H9 (cell line): ENCODE results near the gene CTNNBL1. TPM values are rescaled to one million over a fixed set of nuclear protein-coding genes. Genes with fewer than 3 reads are reported as not detected.

Source experiments
- DNase-seq: peaks from one replicate; pipeline ENCODE4 v3.0.0-alpha.2; 2017
- H2AFZ ChIP-seq: one replicate; pipeline ENCODE4 v1.6.1; 2013; ENCODE audit warnings: mild to moderate bottlenecking, low read length, control low read depth, moderate library complexity
- H2AK5ac ChIP-seq: 2 replicates; pipeline ENCODE4 v1.6.1; 2013; ENCODE audit warnings: low read length, control low read depth, mixed read lengths; ENCODE audit not compliant: insufficient read length
- H2BK120ac ChIP-seq: one replicate; pipeline ENCODE4 v1.6.1; 2013; ENCODE audit warnings: low read depth, mild to moderate bottlenecking, low read length, control low read depth, inconsistent platforms; ENCODE audit not compliant: poor library complexity, severe bottlenecking
- H2BK12ac ChIP-seq: 2 replicates; pipeline ENCODE4 v1.6.1; 2013; ENCODE audit warnings: low read length, control low read depth, mixed read lengths, low read depth; ENCODE audit not compliant: insufficient read length
- H2BK15ac ChIP-seq: 2 replicates; pipeline ENCODE4 v1.6.1; 2013; ENCODE audit warnings: low read depth, low read length, control low read depth
- H2BK20ac ChIP-seq: one replicate; pipeline ENCODE4 v1.6.1; 2013; ENCODE audit warnings: low read depth, mild to moderate bottlenecking, low read length, control low read depth, inconsistent platforms; ENCODE audit not compliant: poor library complexity, severe bottlenecking
- H2BK5ac ChIP-seq: 2 replicates; pipeline ENCODE4 v1.6.1; 2013; ENCODE audit warnings: low read length, control low read depth, mixed read lengths; ENCODE audit not compliant: insufficient read length
- H3K14ac ChIP-seq: 2 replicates; pipeline ENCODE4 v1.6.1; 2013; ENCODE audit warnings: low read length, control low read depth; ENCODE audit not compliant: insufficient read depth
- H3K18ac ChIP-seq: 2 replicates; pipeline ENCODE4 v1.6.1; 2013; ENCODE audit warnings: low read depth, mild to moderate bottlenecking, mixed read lengths, low read length, control low read depth; ENCODE audit not compliant: insufficient read length
- H3K23ac ChIP-seq: 2 replicates; pipeline ENCODE4 v1.6.1; 2013; ENCODE audit warnings: low read length, control low read depth, mixed read lengths, low read depth; ENCODE audit not compliant: insufficient read length
- H3K23me2 ChIP-seq: 2 replicates; pipeline ENCODE4 v1.6.1; 2013; ENCODE audit warnings: low read depth, mild to moderate bottlenecking, mixed read lengths, low read length, control low read depth; ENCODE audit not compliant: insufficient read length, poor library complexity, severe bottlenecking
- H3K27ac ChIP-seq: 2 replicates; pipeline ENCODE4 v1.5.1; 2013; ENCODE audit warnings: low read length, control low read depth, mixed read lengths, low read depth; ENCODE audit not compliant: insufficient read length
- H3K27me3 ChIP-seq: 2 replicates; pipeline ENCODE4 v1.6.1; 2013; ENCODE audit warnings: low read length, control low read depth, inconsistent platforms; ENCODE audit not compliant: insufficient read depth
- H3K4ac ChIP-seq: 2 replicates; pipeline ENCODE4 v1.6.1; 2013; ENCODE audit warnings: low read depth, mild to moderate bottlenecking, control low read depth, inconsistent platforms, low read length, moderate library complexity
- H3K4me1 ChIP-seq: 2 replicates; pipeline ENCODE4 v1.6.1; 2013; ENCODE audit warnings: low read length, control low read depth, inconsistent platforms; ENCODE audit not compliant: insufficient read depth
- H3K4me2 ChIP-seq: 2 replicates; pipeline ENCODE4 v1.6.1; 2013; ENCODE audit warnings: low read length, control low read depth, mixed read lengths; ENCODE audit not compliant: insufficient read length, insufficient read depth
- H3K56ac ChIP-seq: 2 replicates; pipeline ENCODE4 v1.6.1; 2013; ENCODE audit warnings: low read depth, mild to moderate bottlenecking, mixed read lengths, low read length, control low read depth; ENCODE audit not compliant: insufficient read length
- H3K79me1 ChIP-seq: 2 replicates; pipeline ENCODE4 v1.6.1; 2013; ENCODE audit warnings: low read depth, mild to moderate bottlenecking, moderate library complexity, low read length, control low read depth, inconsistent platforms; ENCODE audit not compliant: insufficient read depth, poor library complexity, severe bottlenecking
- H3K79me2 ChIP-seq: 2 replicates; pipeline ENCODE4 v1.6.1; 2013; ENCODE audit warnings: low read length, control low read depth, inconsistent platforms; ENCODE audit not compliant: insufficient read depth
- H3K9ac ChIP-seq: 2 replicates; pipeline ENCODE4 v1.6.1; 2013; ENCODE audit warnings: low read length, control low read depth, mixed read lengths; ENCODE audit not compliant: insufficient read length; ENCODE audit errors: extremely low read depth
- H3K9me3 ChIP-seq: one replicate; pipeline ENCODE4 v1.6.1; 2013; ENCODE audit warnings: low read depth, low read length, inconsistent platforms; ENCODE audit not compliant: control insufficient read depth
- H3T11ph ChIP-seq: one replicate; pipeline ENCODE4 v1.6.1; 2013; ENCODE audit warnings: mild to moderate bottlenecking, low read length, control low read depth, inconsistent platforms
- H4K20me1 ChIP-seq: one replicate; pipeline ENCODE4 v1.6.1; 2013; ENCODE audit not compliant: control insufficient read depth, insufficient read length, insufficient read depth
- H4K5ac ChIP-seq: 2 replicates; pipeline ENCODE4 v1.6.1; 2013; ENCODE audit warnings: low read depth, mild to moderate bottlenecking, mixed read lengths, low read length, control low read depth; ENCODE audit not compliant: insufficient read length
- H4K8ac ChIP-seq: replicated peaks from 2 replicates; pipeline ENCODE4 v1.6.1; 2013; ENCODE audit warnings: low read length, control low read depth, mixed read lengths, low read depth; ENCODE audit not compliant: insufficient read length
- H4K91ac ChIP-seq: 2 replicates; pipeline ENCODE4 v1.6.1; 2013; ENCODE audit warnings: low read depth, mild to moderate bottlenecking, moderate library complexity, mixed read lengths, low read length, control low read depth; ENCODE audit not compliant: insufficient read length
- H3K27ac Mint-ChIP-seq, 3 experiments: 2 replicates in 2 of 3; 3 replicates in 1 of 3; pipeline ENCODE4 v1.8.0; 2020 to 2021; ENCODE audit warnings: mixed read lengths in 3 of 3, mild to moderate bottlenecking in 1 of 3, moderate library complexity in 1 of 3
- H3K27me3 Mint-ChIP-seq: 2 replicates; pipeline ENCODE4 v1.8.0; 2021; ENCODE audit warnings: low read depth, mild to moderate bottlenecking, moderate library complexity, mixed read lengths
- H3K36me3 Mint-ChIP-seq, 3 experiments: 2 replicates in 2 of 3; 3 replicates in 1 of 3; pipeline ENCODE4 v1.8.0; 2020 to 2021; ENCODE audit warnings: low read depth in 3 of 3, mixed read lengths in 3 of 3; ENCODE audit not compliant: insufficient read depth in 1 of 3
- H3K4me1 Mint-ChIP-seq, 2 experiments: 2 replicates each; pipeline ENCODE4 v1.8.0; 2020; ENCODE audit warnings: mixed read lengths in 2 of 2
- H3K4me3 Mint-ChIP-seq, 2 experiments: 2 replicates in 1 of 2; 3 replicates in 1 of 2; pipeline ENCODE4 v1.8.0; 2020 to 2021; ENCODE audit warnings: mild to moderate bottlenecking in 2 of 2, mixed read lengths in 2 of 2, moderate library complexity in 1 of 2
- H3K9me3 Mint-ChIP-seq, 2 experiments: 2 replicates in 1 of 2; 3 replicates in 1 of 2; pipeline ENCODE4 v1.8.0; 2020; ENCODE audit warnings: mild to moderate bottlenecking in 2 of 2, mixed read lengths in 2 of 2, moderate library complexity in 1 of 2
- WGBS: extraction: QIAGEN DNeasy Blood & Tissue Kit; methylation state at CpG from one replicate; pipeline ENCODE4 v1.1.7; 2013; ENCODE audit warnings: missing lambda C conversion rate, low lambda C conversion rate, mixed read lengths; ENCODE audit not compliant: insufficient read length; ENCODE audit errors: extremely low coverage; 5-methylcytosine and 5-hydroxymethylcytosine counted together
- total RNA-seq: library from RNA; stranded (reverse); gene quantifications from 2 replicates; pipeline ENCODE4 v1.2.1, GENCODE V29; 2021
- TF ChIP-seq, protein P1 (sequence below): fragments of 200-600 bp; sonication (generic); conservative IDR thresholded peaks from 3 replicates; pipeline ENCODE4 v1.8.0; 2021; ENCODE audit warnings: antibody characterized with exemption, mild to moderate bottlenecking

CTNNBL1 gene
- total RNA-seq, 1 experiment from 2014 or later: 67.2 TPM

DNA sequence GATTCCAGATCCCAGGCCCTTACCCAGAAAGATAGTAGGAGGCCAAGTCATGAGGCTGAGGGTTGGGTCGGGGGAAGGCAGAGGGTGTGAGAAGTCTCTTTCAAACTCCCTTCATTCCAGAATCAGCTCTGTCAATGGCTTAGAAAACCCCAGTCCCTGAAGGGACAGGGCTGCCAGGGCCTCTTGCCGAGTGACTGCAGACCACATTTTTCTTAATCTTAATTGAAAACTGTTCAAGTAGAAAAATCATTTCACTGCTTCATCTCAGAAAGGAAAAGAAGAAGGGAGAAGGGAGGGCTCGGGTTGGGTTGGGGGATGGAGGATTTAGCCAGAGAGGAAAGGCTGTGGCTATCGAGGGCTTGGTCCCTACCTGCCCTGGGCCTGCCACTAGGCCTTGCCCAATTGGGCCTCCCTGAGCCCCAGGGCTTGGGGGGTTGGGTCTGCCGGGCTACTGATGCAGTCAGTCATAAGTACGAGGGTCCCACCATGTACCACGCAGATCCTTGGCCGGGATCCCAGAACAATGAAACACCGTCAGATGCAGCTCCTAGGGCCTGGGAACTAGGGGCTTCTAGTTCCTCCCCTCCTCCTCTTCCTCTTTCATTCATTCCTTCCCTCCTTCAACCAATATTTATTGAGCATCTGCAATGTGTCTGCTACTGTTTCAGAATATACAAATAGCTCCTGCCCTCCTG, 44.0 kb upstream of the CTNNBL1 start:
- H3K27ac ChIP-seq: no peak overlapping the region
- H3K23me2 ChIP-seq: no peaks in the 10 kb centered on the region
- DNase-seq: no peak
- no peak overlapping the region for H4K5ac ChIP-seq
- no peaks in the 10 kb centered on the region for H3K9me3 ChIP-seq
- peaks cover under 1 to 2% of the 10 kb centered on the region in 2 experiments; a peak in 3 of 5 replicates for H3K9me3 Mint-ChIP-seq
- no peak overlapping the region for H3K14ac ChIP-seq
- H4K91ac ChIP-seq: no peak overlapping the region
- H3K4me1 ChIP-seq: no peaks in the 10 kb centered on the region
- H2BK120ac ChIP-seq: no peak overlapping the region
- H3K23ac ChIP-seq: no peak overlapping the region
- H3K18ac ChIP-seq: no peak overlapping the region
- H2BK5ac ChIP-seq: no peak overlapping the region
- H3T11ph ChIP-seq: no peak overlapping the region
- peaks cover 10 to 19% of the 10 kb centered on the region in 2 experiments for H3K4me1 Mint-ChIP-seq
- peaks cover 3% of the 10 kb centered on the region for H3K27me3 Mint-ChIP-seq
- no CpG with 5 or more reads among the region's 9 CpGs for WGBS
- H2BK20ac ChIP-seq: no peak overlapping the region
- H4K20me1 ChIP-seq: no peaks in the 10 kb centered on the region
- no peaks in the 10 kb centered on the region for H3K79me2 ChIP-seq
- H3K9ac ChIP-seq: no peak overlapping the region
- H3K27me3 ChIP-seq: no peaks in the 10 kb centered on the region
- H3K4me3 Mint-ChIP-seq: no peak overlapping the region
- TF ChIP-seq, protein P1, sequence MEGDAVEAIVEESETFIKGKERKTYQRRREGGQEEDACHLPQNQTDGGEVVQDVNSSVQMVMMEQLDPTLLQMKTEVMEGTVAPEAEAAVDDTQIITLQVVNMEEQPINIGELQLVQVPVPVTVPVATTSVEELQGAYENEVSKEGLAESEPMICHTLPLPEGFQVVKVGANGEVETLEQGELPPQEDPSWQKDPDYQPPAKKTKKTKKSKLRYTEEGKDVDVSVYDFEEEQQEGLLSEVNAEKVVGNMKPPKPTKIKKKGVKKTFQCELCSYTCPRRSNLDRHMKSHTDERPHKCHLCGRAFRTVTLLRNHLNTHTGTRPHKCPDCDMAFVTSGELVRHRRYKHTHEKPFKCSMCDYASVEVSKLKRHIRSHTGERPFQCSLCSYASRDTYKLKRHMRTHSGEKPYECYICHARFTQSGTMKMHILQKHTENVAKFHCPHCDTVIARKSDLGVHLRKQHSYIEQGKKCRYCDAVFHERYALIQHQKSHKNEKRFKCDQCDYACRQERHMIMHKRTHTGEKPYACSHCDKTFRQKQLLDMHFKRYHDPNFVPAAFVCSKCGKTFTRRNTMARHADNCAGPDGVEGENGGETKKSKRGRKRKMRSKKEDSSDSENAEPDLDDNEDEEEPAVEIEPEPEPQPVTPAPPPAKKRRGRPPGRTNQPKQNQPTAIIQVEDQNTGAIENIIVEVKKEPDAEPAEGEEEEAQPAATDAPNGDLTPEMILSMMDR: no peak
- no peaks in the 10 kb centered on the region for H3K79me1 ChIP-seq
- peaks cover 0 to 2% (median 0%) of the 10 kb centered on the region in 3 experiments; a peak in 3 of 7 replicates for H3K36me3 Mint-ChIP-seq
- no peak overlapping the region for H3K4ac ChIP-seq
- no peak overlapping the region for H3K56ac ChIP-seq
- H3K4me2 ChIP-seq: no peak overlapping the region
- H2BK15ac ChIP-seq: no peak overlapping the region
- no peak overlapping the region for H2BK12ac ChIP-seq
- no peak overlapping the region for H4K8ac ChIP-seq
- no peak overlapping the region for H2AK5ac ChIP-seq
- no peak overlapping the region for H2AFZ ChIP-seq
- H3K27ac Mint-ChIP-seq: no peak overlapping the region
